IMR-90 (cell line): ENCODE results near the gene PDRG1.

ENCODE experiments used
- CTCF ChIP-seq: conservative IDR thresholded peaks from 2 replicates; pipeline ENCODE4 v1.5.1; 2012; ENCODE audit warnings: mild to moderate bottlenecking, low read depth, low read length, improper control_type of control experiment
- MXI1 ChIP-seq: IDR thresholded peaks from 2 replicates; pipeline ENCODE4 v1.6.1; 2012; ENCODE audit warnings: low read depth, mild to moderate bottlenecking, low read length, moderate library complexity, borderline replicate concordance
- POLR2A ChIP-seq: IDR thresholded peaks from 2 replicates; pipeline ENCODE4 v1.6.1; 2012; ENCODE audit warnings: mild to moderate bottlenecking, low read depth, low read length
- RAD21 ChIP-seq: IDR thresholded peaks from 2 replicates; pipeline ENCODE4 v1.6.1; 2012; ENCODE audit warnings: low read length, improper control_type of control experiment
- RFX5 ChIP-seq: IDR thresholded peaks from 2 replicates; pipeline ENCODE4 v1.8.0; 2012; ENCODE audit warnings: low read depth, mild to moderate bottlenecking, low read length, moderate library complexity

- TF ChIP-seq CTCF, result no peak
- no peak for TF ChIP-seq POLR2A
- TF ChIP-seq RAD21, result no peak
- TF ChIP-seq MXI1, result no peak
- TF ChIP-seq RFX5, result no peak
Measured at GRCh38 chr20:31992086-31992485, 40.2 kb upstream of the PDRG1 start.
